Smooth muscle cell (in vitro differentiated cells): ENCODE results near the gene XXYLT1. TPM values are rescaled to one million over a fixed set of nuclear protein-coding genes. Genes with fewer than 3 reads are reported as not detected.

Experiments
- DNase-seq: peaks from one replicate; lab custom pipeline; 2025; ENCODE audit not compliant: unreplicated experiment; lab: John Stamatoyannopoulos, UW
- H2AFZ ChIP-seq: fragments of 200-600 bp; sonication (generic); 2 replicates; pipeline ENCODE4 v1.6.0; 2016; ENCODE audit warnings: antibody characterized with exemption, low read depth, mild to moderate bottlenecking
- H3F3A ChIP-seq: fragments of 200-600 bp; sonication (generic); 2 replicates; pipeline ENCODE4 v1.6.0; 2017; ENCODE audit warnings: antibody characterized with exemption, low read depth
- H3K27ac ChIP-seq: fragments of 200-600 bp; sonication (generic); 2 replicates; pipeline ENCODE4 v1.5.1; 2016; ENCODE audit warnings: low read depth, mild to moderate bottlenecking
- H3K27me3 ChIP-seq: fragments of 200-600 bp; sonication (generic); 2 replicates; pipeline ENCODE4 v1.6.1; 2016; ENCODE audit warnings: low read depth, mild to moderate bottlenecking
- H3K36me3 ChIP-seq: fragments of 200-600 bp; sonication (generic); 2 replicates; pipeline ENCODE4 v1.5.1; 2016; ENCODE audit warnings: low read depth
- H3K4me1 ChIP-seq: fragments of 200-600 bp; sonication (generic); 2 replicates; pipeline ENCODE4 v1.5.1; 2016; ENCODE audit warnings: low read depth
- H3K4me2 ChIP-seq: fragments of 200-600 bp; sonication (generic); 2 replicates; pipeline ENCODE4 v1.6.0; 2016; ENCODE audit warnings: mild to moderate bottlenecking
- H3K4me3 ChIP-seq: fragments of 200-600 bp; sonication (generic); 2 replicates; pipeline ENCODE4 v1.5.1; 2016; ENCODE audit warnings: mild to moderate bottlenecking
- H3K79me2 ChIP-seq: fragments of 200-600 bp; sonication (generic); 2 replicates; pipeline ENCODE4 v1.6.0; 2016; ENCODE audit warnings: low read depth, mild to moderate bottlenecking
- H3K9ac ChIP-seq: fragments of 200-600 bp; sonication (generic); 2 replicates; pipeline ENCODE4 v1.6.0; 2016; ENCODE audit warnings: low read depth
- H3K9me3 ChIP-seq: fragments of 200-600 bp; sonication (generic); replicated peaks from 2 replicates; pipeline ENCODE4 v1.5.1; 2016; ENCODE audit warnings: low read depth
- H4K20me1 ChIP-seq: fragments of 200-600 bp; sonication (generic); 2 replicates; pipeline ENCODE4 v1.6.0; 2016; ENCODE audit warnings: low read depth
- CTCF ChIP-seq: fragments of 200-600 bp; sonication (generic); IDR thresholded peaks from 2 replicates; pipeline ENCODE4 v1.5.1; 2017; ENCODE audit warnings: borderline replicate concordance, mild to moderate bottlenecking, antibody characterized with exemption; ENCODE audit not compliant: insufficient read depth, poor library complexity, severe bottlenecking
- WGBS: methylation state at CpG from one replicate; pipeline ENCODE4 v1.1.7; 2016; ENCODE audit warnings: low lambda C conversion rate; 5-methylcytosine and 5-hydroxymethylcytosine counted together
- polyA plus RNA-seq: library from polyadenylated mRNA; unstranded; fragments of >200 nt; fragmentation: Nextera tagmentation; extraction: Ambion mirVana; gene quantifications from 2 replicates; pipeline ENCODE4 v1.2.1, GENCODE V29; 2016
- total RNA-seq: library from RNA; depleted of rRNA; stranded (reverse); fragments of >200 nt; gene quantifications from 2 replicates; pipeline ENCODE4 v1.2.3, GENCODE V29; 2014

Gene XXYLT1
- total and polyA plus RNA-seq, 2 experiments from 2014 or later, result 22.2 to 35.4 TPM

DNA sequence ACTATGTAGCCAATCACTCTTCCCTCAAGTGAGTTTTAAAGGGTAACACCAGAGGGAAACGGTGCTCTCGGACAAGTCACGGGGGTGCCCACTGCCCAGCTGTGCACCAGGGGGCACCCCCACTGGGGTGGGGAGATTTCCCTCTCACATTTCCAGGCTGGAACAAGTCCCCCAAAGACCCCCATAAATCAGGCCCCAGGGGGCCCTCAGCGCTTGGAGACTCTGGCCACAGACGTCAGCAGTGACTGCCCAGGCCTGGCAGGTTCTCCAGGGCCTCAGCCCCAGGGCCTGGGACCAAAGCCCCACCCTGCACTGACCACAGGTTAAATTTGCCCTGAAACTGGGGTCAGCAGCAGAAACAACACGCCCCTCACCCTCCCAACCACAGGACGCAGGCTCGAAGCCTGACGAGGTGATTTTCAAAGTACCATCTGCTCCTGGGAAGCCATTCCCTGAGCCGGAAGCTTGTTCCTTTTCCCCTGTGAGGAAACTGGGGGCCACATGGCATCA is 17.0 kb downstream of the XXYLT1 start:
- no peak overlapping the region for H3K27ac ChIP-seq
- H3K79me2 ChIP-seq, result peaks cover 5% of the 10 kb centered on the region

DNA sequence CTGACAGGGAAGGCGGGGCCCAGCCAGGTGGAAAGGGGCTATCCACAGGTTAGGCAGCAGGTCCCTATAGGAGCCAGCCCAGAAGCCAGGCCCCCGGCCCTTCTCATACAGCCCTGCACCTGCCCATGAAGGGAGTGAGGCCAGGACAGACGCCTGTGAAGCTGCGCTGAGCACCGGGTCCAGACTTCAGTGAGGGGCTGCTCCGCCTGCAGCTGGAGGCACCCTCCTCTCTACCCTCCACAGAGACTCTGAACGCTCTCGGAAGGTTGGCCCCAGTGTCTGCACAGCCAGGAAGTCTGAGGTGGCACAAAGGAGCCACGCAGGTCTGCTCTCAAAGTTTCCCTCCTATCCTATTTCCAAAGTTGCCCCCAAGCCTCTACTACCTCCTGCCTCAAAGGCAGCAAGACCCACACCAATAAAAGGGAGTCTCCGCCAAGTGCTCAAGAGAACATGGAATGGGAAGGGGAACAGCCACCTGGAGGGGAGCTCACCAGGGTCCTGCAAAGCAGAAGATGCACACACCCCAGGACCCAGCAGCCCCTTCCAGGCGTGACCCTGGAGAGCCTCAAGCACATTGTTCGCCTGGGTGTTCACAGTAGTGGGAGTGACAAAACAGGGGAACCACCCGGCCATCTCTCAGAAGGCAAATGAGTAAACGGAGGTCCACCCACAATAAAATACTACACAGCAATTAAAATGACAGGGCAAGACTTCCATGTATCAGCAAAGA is 19.5 kb downstream of the XXYLT1 start:
- peaks cover 5% of the 10 kb centered on the region for H3K79me2 ChIP-seq
- no peak overlapping the region for H3K4me3 ChIP-seq
- no peaks in the 10 kb centered on the region for H3K9me3 ChIP-seq
- DNase-seq, result no peak
- peaks cover 6% of the 10 kb centered on the region for H3F3A ChIP-seq
- no peaks in the 10 kb centered on the region for H4K20me1 ChIP-seq
- no peaks in the 10 kb centered on the region for H3K27me3 ChIP-seq
- no peak overlapping the region for H3K27ac ChIP-seq
- WGBS, result 86% methylated on average over 14 of the region's 14 CpGs
- H2AFZ ChIP-seq, result no peak overlapping the region
- no peak overlapping the region for H3K9ac ChIP-seq
- H3K4me1 ChIP-seq, result peaks cover 18% of the 10 kb centered on the region
- no peak for TF ChIP-seq CTCF
- no peak overlapping the region for H3K4me2 ChIP-seq
- H3K36me3 ChIP-seq, result no peaks in the 10 kb centered on the region

More for the DNA sequence above, 17.0 kb downstream of the XXYLT1 start:
- Histone ChIP-seq H3K4me3 (no peak overlapping the region), H2AFZ (no peak overlapping the region), H3K4me1 (peaks cover 26% of the 10 kb centered on the region), H3K27me3 (no peaks in the 10 kb centered on the region), H3K4me2 (no peak overlapping the region), H3K9me3 (no peaks in the 10 kb centered on the region), H3K36me3 (no peaks in the 10 kb centered on the region), H3F3A (peaks cover 19% of the 10 kb centered on the region), H4K20me1 (no peaks in the 10 kb centered on the region), H3K9ac (no peak overlapping the region)
- 86% methylated on average over 10 of the region's 10 CpGs for WGBS
- no peak for DNase-seq
- TF ChIP-seq CTCF, result no peak

- no peak for DNase-seq
- peaks cover 6% of the 10 kb centered on the region for H3F3A ChIP-seq
- whole genome bisulfite sequencing, result 86% methylated on average over 14 of the region's 14 CpGs
- no peaks in the 10 kb centered on the region for H3K36me3 ChIP-seq
- H3K79me2 ChIP-seq, result peaks cover 5% of the 10 kb centered on the region
- no peak overlapping the region for H3K9ac ChIP-seq
- H3K4me2 ChIP-seq, result no peak overlapping the region
- no peaks in the 10 kb centered on the region for H3K9me3 ChIP-seq
- H3K4me3 ChIP-seq, result no peak overlapping the region
- H3K4me1 ChIP-seq, result peaks cover 18% of the 10 kb centered on the region
- H3K27me3 ChIP-seq, result no peaks in the 10 kb centered on the region
- no peak for TF ChIP-seq CTCF
- H2AFZ ChIP-seq, result no peak overlapping the region
- no peaks in the 10 kb centered on the region for H4K20me1 ChIP-seq
- no peak overlapping the region for H3K27ac ChIP-seq
These were observed 20.3 kb downstream of the XXYLT1 start for GRCh38 chr3:195250473-195251251.
